ENCODE data around the gene ZNF664. TPM values are rescaled to one million over a fixed set of nuclear protein-coding genes. Genes with fewer than 3 reads are reported as not detected.

ZNF664 gene
- total and polyA plus RNA-seq, 2 of the 8 experiments (the other 6 are each of a cell fraction or from before 2014, with no cell fraction given): 22.8 to 51.4 TPM

- Histone ChIP-seq H3K79me2 (ENCODE audit: control insufficient read depth in 1 of 2, insufficient read depth in 2 of 2, low read length in 2 of 2) (no peaks in the 10 kb centered on the region), H3K27ac (ENCODE audit: low read depth, low read length) (no peak overlapping the region), H2BK120ac (replicated peaks; ENCODE audit: low read depth, low read length) (no peak overlapping the region), H2AFZ (ENCODE audit: low read length) (no peak overlapping the region), H3K4ac (replicated peaks; ENCODE audit: insufficient read length, low read depth, low read length) (no peak overlapping the region), H3K23me2 (ENCODE audit: low read depth, low read length) (no peaks in the 10 kb centered on the region), H4K91ac (replicated peaks; ENCODE audit: insufficient read length, low read length) (no peak overlapping the region), H2BK12ac (ENCODE audit: low read depth, low read length) (no peak overlapping the region), H4K5ac (ENCODE audit: insufficient read length, low read depth, low read length) (no peak overlapping the region), H2AK5ac (ENCODE audit: low read depth, low read length) (no peak overlapping the region), H3K27me3 (replicated peaks in 1 of 4; ENCODE audit: control insufficient read depth in 3 of 4, extremely low read depth in 1 of 4, insufficient read depth in 3 of 4, low read length in 3 of 4) (peaks cover 0 to 14% (median 2%) of the 10 kb centered on the region in 4 experiments; a peak in 5 of 7 replicates), H2BK20ac (ENCODE audit: low read length) (no peak overlapping the region), H3K4me1 (replicated peaks in 1 of 4; ENCODE audit: control insufficient read depth in 3 of 4, insufficient read depth in 4 of 4, low read length in 3 of 4) (no peaks in the 10 kb centered on the region), H2BK5ac (ENCODE audit: low read depth, low read length) (no peak overlapping the region), H3K56ac (replicated peaks; ENCODE audit: insufficient read length, low read depth, low read length) (no peak overlapping the region), H3K9ac (replicated peaks in 1 of 4; ENCODE audit: extremely low read depth in 1 of 4, low read depth in 3 of 4, low read length in 3 of 4) (no peak overlapping the region), H3K9me3 (ENCODE audit: insufficient read depth in 2 of 2, low read depth in 1 of 2, low read length in 1 of 2) (no peaks in the 10 kb centered on the region; a peak in 1 of 4 replicates), H4K8ac (ENCODE audit: extremely low read depth, insufficient read depth, low read length) (no peak overlapping the region), H2BK15ac (ENCODE audit: low read length) (no peak overlapping the region), H3K23ac (ENCODE audit: insufficient read length) (no peak overlapping the region), H3K18ac (ENCODE audit: extremely low read depth, low read length) (no peak overlapping the region), H3K36me3 (ENCODE audit: control insufficient read depth in 2 of 4, insufficient read depth in 4 of 4, low read length in 3 of 4) (no peaks in the 10 kb centered on the region), H3K14ac (ENCODE audit: insufficient read length) (no peak overlapping the region), H4K20me1 (replicated peaks in 1 of 2; ENCODE audit: control insufficient read depth in 1 of 2, insufficient read depth in 2 of 2, low read length in 2 of 2) (peaks cover 0 to 6% of the 10 kb centered on the region in 2 experiments), H3K79me1 (ENCODE audit: low read depth, low read length) (no peaks in the 10 kb centered on the region), H3K4me3 (ENCODE audit: extremely low read depth in 1 of 4, insufficient read depth in 2 of 4, low read depth in 3 of 4, low read length in 4 of 4) (no peak overlapping the region), H3K4me2 (ENCODE audit: insufficient read depth in 1 of 2, low read depth in 2 of 2, low read length in 2 of 2) (no peak overlapping the region)
- POLR2A ChIA-PET (ENCODE audit: partially characterized antibody): no interaction called here
- no peak for DNase-seq (ENCODE audit: low read depth in 1 of 2, low spot score in 2 of 2)
- WGBS, 2 experiments (ENCODE audit: extremely low coverage in 1 of 2, insufficient coverage in 1 of 2, insufficient read length in 1 of 2, insufficient replicate concordance in 2 of 2, low coverage in 1 of 2, low lambda C conversion rate in 2 of 2, missing lambda C conversion rate in 1 of 2): 81% methylated on average over 15 of the region's 15 CpGs; no CpG with 5 or more reads in 1 of the 2 experiments
- CTCF ChIA-PET (ENCODE audit: partially characterized antibody): interaction anchor here (1.3 to 2.3 kb wide), 4 partner anchors 10 to 44 kb away, joined by 3 to 9 read pairs (median 4); no protein-coding TSS in a partner anchor
- FAIRE-seq: no peak
Observed at GRCh38 chr12:123950476-123951349, 22.3 kb upstream of the ZNF664 start.
